ENCODE data around the gene SLC22A23.
A peak's percentile ranks its signal among the peaks of the same experiment; 100 is the strongest.

The SLC22A23 gene

DNA sequence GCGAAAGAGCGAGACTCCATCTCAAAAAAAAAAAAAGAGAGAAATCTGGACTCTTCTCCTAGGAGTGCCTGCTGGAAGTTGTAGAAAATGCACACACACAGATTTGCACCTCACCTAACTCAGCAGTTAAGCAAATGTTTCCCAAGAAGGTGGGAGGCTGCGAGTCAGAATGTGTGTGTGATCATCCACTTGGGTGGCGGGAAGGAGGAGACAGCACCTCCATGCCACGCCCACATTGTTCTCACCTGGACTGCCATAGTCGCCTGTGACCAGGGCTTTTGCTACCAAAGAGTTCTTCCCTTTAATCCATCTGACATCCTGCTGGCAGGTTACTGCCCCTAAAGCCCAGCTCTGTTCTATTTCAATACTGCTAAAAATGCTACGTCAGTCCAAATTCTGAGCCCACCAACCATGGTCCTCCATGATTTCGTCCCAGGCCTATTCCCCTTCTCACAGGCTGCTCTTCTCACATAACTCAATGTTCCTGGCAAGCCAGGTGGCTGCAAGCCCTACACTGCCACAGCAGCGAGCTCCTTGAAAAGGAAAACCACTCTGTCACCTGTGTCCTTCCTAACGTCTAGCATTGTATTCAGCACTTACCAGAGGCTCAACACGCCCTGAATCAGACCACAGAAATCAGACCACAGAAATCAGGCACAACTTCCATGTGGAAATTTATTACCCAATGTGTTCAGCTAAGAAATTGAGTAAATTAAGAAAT, 120.6 kb downstream of the SLC22A23 start:
- in situ Hi-C loops (cut with HindIII; ENCODE audit: low pct_ligation_motif_present, low pct_unique_long_range_greater_than_20kb, low sequenced_read_pairs): no loop called here
- DNase-seq: no peak

DNA sequence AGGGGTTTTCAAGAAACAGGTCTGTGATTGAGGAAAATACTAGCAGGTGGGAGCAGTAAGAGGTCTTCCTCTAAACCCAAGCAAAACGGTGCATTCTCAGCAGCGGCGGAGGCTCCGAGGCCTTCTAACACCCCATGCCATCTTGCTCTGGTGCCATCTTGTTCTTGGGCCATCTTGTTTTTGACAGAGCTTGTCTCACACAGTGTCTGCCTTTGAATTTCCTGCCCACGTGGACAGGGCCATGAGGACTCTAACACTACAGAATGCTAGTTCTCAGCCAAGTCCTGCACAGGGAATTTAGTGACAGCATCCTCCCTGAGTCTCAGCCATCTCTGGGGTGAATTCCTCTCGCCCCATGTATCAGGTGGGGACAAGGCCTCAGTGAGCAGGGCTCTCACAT, 121.7 kb downstream of the SLC22A23 start:
- DNase-seq: no peak
- in situ Hi-C loops (cut with HindIII; ENCODE audit: low pct_ligation_motif_present, low pct_unique_long_range_greater_than_20kb, low sequenced_read_pairs): no loop called here

DNA sequence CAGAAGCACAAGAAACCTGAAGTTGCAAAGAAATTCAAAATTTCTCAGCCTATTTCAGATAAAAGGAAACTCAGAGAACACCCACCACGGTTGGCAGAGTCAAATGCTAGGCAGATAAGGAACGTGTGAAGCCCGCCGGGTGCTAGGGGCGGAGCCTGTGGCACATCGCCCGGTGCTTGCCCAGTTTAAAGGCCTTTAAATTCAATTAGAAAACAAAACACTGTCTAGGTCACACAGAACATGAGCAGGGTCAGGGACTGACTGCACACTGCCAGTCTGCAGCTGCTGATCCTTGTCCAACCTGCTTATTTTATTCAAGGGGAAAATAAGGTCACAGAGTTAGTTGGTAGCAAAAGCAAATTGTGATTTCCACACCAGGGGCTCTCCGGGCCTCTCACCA, 122.3 kb downstream of the SLC22A23 start:
- in situ Hi-C loops (cut with HindIII; ENCODE audit: low pct_ligation_motif_present, low pct_unique_long_range_greater_than_20kb, low sequenced_read_pairs): no loop called here
- DNase-seq: no peak

DNA sequence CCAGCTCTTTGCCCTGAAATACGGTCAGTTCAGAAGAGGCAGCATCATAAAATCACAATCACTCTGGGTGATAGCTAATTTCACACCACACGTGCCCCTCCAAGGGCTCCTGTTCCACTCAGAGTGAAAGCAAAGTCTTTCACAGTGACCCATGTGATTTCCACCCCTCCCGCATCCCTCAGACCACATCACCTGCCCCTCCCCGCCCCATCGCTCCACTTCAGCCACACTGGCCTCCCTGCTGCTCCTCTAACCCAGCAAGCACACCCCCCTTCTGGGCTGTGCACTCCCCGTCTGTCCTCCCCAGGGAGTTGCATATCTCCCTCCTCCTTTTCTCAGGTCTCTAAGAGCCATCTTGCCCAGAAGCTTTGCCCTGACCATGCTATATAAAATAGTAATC, 123.6 kb downstream of the SLC22A23 start:
- in situ Hi-C loops (cut with HindIII; ENCODE audit: low pct_ligation_motif_present, low pct_unique_long_range_greater_than_20kb, low sequenced_read_pairs): no loop called here
- no peak for DNase-seq

DNA sequence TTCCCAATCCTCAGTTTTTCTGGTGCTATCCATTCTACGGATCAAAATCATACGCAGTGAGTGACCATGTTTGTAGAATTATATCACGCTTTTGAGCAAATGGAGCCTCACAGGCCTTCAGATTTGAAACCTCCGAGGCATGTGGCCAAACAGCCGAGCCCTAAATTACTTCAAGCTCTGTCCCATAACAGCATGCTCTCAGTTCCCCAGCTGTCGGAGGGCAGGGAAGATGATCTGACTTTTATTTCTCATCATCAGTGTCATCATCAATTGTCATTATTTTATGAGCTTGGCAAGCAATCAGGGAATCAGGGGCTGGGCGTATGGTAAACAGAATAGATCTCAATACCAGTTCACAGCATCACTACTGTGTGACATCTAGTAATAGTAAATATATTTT, 124.9 kb downstream of the SLC22A23 start:
- DNase-seq: no peak
- in situ Hi-C loops (cut with HindIII; ENCODE audit: low pct_ligation_motif_present, low pct_unique_long_range_greater_than_20kb, low sequenced_read_pairs): no loop called here

DNA sequence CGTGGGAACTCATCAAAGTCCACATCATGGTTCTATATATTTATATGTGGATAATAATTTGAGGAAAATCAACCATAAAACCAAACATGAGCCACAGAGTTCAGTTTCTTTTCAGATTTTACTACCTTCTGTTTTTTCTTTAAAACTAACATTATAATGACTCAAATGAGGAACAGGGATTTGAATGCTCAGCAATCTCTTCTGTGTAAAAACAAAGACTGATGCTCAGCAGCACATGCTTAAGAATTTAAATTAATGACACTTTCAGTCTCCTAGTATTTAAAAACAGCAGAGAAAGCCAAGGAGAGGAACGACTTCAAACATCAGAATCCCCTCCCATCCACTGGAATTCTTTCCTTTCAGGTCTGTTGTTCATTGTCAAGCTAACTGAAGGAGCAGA, 125.4 kb downstream of the SLC22A23 start:
- in situ Hi-C loops (cut with HindIII; ENCODE audit: low pct_ligation_motif_present, low pct_unique_long_range_greater_than_20kb, low sequenced_read_pairs): no loop called here

DNA sequence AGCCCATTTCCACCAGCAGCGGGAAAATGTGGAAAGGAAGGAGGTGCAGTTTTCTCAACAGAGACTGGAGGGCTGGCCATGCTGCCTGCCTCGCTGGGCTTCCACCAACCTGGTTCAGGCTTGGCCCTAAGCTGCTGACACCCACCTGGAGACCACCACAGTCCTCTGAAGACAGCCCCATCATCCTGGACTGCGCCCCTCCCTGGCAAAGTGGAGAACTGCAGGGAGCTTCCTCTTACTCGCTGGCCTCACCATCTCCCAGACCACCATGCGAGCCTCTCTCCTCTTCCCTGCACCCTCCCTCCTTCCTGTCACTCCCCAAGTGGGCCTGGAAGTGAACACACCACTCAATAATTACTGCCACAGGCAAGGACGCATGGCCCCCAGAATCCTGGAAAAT, 126.7 kb downstream of the SLC22A23 start:
- in situ Hi-C loops (cut with HindIII; ENCODE audit: low pct_ligation_motif_present, low pct_unique_long_range_greater_than_20kb, low sequenced_read_pairs): no loop called here
- DNase-seq: no peak

More for the DNA sequence above, 125.4 kb downstream of the SLC22A23 start:
- no peak for DNase-seq

DNA sequence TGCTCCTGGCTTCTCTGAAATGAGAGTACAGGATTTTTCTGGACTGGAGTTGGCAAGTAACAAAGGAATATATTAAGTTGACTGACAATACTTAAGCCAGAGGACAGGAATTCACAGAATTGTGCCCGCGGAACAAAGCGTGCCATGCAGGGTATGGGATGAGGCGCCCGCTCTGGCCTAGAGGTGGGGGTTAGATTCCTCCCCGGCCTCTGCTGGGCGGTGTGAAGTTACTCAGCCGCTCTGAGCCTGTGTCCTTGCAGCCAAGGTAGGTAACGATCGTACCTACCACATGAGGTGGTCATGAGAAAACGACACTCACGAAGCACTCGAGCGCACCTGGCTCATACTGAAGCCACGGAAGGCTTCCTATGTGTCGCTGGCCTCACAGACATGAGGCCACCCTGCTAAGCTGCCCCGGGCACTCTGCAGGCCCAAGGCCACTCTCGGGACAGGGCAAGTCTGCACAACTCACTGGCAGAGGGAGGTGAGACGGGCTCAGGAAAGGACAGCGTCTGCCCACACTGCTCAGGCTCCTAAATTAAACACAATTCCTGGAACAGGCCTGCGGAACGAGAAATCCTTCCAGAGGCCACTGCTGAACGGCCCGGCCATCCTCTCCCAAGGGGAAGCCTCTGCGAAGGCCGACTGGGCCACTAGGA, 127.3 kb downstream of the SLC22A23 start:
- in situ Hi-C loops (cut with HindIII; ENCODE audit: low pct_ligation_motif_present, low pct_unique_long_range_greater_than_20kb, low sequenced_read_pairs): no loop called here
- no peak for DNase-seq

DNA sequence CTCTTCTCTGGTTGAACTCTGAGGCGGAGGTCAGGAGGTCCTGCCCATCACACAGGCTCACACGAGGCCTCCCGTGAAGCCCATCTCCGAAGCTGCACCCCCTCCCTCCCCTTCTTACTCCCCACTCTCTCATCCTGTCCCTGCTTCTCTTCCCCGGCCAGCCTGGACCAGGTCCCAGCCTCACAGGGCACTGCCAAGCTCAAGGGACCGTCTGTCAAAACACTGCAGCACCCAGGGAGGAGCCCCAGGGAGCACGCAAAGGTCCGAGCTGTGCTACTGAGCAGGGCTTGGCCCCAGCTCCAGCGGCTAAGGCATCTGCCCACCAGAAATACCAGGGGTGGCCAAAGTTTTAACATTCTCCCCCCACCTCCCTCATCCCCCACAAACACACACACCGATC, 128.1 kb downstream of the SLC22A23 start:
- no peak for DNase-seq
- in situ Hi-C loops (cut with HindIII; ENCODE audit: low pct_ligation_motif_present, low pct_unique_long_range_greater_than_20kb, low sequenced_read_pairs): no loop called here

DNA sequence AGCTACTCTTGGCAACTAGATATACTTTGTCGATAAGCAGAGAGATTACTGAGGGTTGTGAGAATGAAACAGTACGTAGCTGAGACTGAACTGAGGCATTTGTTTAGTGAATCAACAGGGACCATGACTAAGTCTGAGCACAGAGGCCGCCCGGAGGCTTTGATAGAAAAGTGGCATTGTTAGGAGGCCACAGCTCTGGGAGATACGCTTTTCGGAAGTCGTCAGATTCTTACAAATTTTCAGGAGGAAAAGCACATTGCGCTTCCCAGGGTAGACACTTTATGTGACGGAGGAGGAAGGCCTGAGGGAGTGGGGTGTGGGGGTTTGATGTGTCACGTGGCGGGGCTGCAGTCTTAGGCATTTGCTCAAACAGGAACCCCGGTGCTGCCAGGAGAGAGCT, 128.7 kb downstream of the SLC22A23 start:
- in situ Hi-C loops (cut with HindIII; ENCODE audit: low pct_ligation_motif_present, low pct_unique_long_range_greater_than_20kb, low sequenced_read_pairs): no loop called here
- DNase-seq: no peak

DNA sequence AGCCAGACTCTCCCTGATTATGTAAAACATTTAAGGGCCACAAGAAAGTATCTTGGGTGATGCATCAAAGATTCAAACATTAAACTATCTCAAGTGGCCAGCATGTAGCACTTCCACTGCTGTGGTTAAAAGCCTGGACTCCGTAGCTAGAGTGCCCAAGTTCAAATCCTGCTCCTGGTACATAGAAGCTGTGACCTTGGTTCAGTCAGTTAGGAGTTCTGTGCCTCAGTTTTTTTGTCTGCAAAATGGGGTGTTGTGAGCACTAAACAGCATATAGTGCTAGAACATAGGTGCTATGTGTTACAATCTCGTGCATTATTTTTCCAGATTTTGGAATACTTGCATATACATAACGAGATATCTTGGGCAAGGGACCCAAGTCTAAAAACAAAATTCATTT, 129.4 kb downstream of the SLC22A23 start:
- in situ Hi-C loops (cut with HindIII; ENCODE audit: low pct_ligation_motif_present, low pct_unique_long_range_greater_than_20kb, low sequenced_read_pairs): no loop called here
- no peak for DNase-seq

DNA sequence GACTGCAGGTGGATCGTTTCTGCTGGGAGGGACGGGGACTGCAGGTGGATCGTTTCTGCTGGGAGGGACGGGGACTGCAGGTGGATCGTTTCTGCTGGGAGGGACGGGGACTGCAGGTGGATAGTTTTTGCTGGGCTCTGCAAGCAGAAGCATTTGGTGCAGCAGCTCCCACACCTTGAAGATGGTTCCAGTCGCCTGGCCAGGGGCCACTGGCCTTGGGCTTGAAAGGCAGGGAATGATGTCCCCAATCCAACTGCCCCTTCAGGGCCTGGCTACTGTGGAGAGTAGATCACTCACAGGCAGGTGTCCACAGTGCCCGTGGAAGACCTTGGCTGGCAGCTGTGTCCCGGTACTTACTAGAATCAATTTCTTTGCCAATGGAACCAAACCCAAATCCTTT, 129.9 kb downstream of the SLC22A23 start:
- in situ Hi-C loops (cut with HindIII; ENCODE audit: low pct_ligation_motif_present, low pct_unique_long_range_greater_than_20kb, low sequenced_read_pairs): no loop called here
- DNase-seq: no peak

DNA sequence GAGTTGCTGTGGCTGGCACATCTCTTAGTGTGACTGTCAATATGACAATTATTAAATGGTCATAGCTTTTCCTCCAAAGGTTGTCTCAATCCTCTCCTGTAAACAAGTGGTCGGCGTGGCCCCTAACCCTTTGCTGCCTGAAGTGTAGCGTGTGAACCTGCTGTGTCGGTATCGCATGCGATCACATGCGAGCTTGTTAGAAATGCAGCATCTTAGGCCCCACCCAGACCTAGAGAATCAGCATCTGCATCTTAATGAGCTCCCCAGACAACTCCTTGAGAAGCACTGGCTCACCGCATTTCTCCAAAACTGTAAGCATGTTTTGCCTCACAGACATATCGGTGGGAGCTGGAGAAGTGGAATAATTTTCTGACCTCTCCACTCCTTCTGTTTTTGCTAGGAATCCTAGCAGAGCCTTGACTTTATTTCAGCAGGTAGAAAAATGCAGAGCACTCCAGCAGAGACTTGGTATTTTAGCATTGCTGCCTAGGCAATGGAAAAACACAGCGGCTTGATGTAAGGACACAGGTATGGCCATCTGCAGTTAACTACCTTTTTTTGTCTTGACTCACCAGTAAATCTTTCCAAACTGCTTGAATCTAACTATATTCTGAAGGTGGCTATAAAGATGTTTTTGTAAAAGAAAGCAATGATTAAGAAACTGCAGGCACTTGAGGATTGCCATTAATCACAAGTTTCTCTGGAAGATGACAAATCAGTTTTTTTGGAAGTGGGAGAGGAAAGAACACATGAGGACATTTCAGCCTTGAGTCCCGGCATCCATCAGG, 130.5 kb downstream of the SLC22A23 start:
- no peak for DNase-seq
- in situ Hi-C loops (cut with HindIII; ENCODE audit: low pct_ligation_motif_present, low pct_unique_long_range_greater_than_20kb, low sequenced_read_pairs): no loop called here

DNA sequence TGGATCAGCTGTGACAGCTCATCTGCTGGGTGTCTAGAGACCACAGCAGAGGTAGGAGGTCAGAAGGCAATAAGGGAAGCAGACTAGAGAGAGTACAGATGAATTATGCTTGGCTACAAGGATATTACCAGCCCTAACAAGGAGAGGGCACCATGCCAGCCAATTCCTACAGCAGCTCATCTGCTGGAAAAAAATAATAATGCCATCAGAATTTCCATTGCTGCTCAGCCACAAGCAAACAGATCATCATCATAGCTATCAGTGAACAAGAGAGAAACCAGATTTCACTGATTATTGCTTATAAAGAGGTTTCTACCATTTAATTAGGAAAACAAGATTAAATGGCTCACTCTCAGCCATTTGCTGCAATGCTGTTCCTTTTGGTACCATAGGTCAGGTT, 131.6 kb downstream of the SLC22A23 start:
- no peak for DNase-seq
- in situ Hi-C loops (cut with HindIII; ENCODE audit: low pct_ligation_motif_present, low pct_unique_long_range_greater_than_20kb, low sequenced_read_pairs): no loop called here

DNA sequence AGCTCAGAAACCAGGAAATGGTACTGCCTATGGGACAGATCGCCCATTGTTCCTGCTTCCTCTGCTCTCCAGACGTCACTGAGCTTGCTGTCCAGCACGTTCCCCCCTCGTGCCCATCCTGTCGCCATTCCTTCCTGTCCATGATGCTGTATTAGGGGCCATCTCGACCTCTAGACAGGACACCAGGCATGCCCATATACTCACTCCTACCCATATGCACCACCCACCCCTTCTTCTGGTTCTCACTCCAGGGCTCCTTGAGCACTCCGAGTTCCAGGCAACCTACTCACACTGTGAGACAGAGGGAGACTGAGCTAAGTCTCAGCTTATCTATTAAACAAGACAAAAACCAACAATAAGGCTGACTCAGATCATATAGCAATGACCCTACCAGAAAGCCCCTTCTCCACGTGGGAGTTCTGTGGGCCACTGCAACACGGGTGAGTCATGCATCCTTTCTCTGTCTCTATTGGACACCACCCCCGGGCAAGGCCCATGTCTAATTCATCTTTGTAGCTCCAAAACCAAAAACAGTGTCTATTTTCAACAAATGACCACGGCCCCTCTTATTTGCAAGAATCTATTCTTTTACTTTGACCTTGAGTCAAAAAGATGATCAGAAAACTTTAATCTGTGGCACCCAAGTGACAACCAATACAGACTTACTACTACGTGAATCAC, 132.4 kb downstream of the SLC22A23 start:
- in situ Hi-C loops (cut with HindIII; ENCODE audit: low pct_ligation_motif_present, low pct_unique_long_range_greater_than_20kb, low sequenced_read_pairs): no loop called here
- DNase-seq: peak; percentile 50

DNA sequence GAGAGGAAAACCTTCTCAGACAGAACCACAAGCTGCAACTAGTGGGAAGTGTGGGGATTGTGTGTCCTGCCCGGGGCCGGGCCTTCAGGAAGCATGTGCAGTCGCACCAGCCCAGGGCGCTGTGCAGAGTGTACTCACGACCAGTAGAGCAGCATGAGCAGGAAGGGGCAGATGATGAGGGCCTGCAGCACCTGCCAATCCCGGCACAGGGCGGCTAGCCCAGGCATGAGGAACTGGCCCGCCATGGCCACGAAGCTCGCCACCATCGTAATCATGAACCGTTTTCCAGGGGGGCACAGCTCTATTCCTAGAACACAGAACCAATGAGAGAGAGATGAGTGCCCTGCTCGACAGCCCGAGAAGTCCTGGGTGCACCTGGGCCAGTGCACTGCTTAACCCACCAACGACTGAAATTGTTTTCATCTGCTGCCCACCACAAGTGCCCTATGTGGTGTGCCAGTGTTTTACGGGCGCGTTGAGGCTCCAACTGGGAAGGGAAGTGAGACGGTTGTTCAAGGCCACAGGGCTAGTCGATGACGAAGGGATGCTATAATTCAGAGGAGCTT, 133.1 kb downstream of the SLC22A23 start:
- in situ Hi-C loops (cut with HindIII; ENCODE audit: low pct_ligation_motif_present, low pct_unique_long_range_greater_than_20kb, low sequenced_read_pairs): no loop called here
- no peak for DNase-seq

DNA sequence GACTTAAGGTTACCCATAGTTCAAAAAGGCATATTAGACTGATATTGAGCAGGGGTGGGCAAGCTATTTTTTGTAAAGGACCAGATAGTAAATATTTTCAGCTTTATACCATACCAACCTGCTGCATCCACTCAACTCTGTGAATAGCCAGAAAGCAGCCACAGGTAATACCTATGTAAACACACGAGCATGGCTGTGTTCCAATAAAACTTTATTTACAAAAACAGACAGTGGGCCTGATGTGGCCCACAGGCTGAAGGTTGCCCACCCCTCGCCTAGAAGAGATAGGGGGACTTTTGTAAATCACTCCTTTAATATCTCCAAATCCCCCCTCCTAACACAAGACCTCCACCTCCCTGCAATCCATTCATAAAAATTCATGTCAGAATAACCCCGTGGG, 133.7 kb downstream of the SLC22A23 start:
- DNase-seq: no peak
- in situ Hi-C loops (cut with HindIII; ENCODE audit: low pct_ligation_motif_present, low pct_unique_long_range_greater_than_20kb, low sequenced_read_pairs): no loop called here

DNA sequence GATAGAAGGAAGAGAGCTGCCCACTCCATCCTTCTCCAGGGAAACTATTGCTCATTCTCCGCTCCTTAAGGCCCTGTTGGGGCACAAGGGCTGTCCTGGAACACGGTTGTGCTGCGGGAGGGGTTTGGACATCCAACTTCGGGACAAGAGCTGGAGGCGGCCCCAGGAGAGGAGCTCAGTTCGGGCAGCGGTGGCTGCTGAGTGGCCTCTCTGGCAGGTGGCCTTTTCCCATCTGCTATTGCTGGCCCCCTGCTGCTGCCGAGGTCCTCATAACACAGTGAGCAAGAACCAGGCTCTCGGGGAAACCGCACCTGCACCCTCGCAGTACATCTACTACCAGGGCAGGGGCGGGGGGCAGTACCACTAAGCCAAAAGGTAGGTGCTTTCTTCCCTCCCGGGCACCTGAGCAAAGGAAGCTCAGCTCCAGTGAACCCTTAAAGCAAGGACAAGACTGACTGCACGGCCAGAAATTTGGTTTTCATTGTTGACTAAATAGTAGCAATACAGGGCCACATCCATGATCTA, 134.4 kb downstream of the SLC22A23 start:
- DNase-seq: no peak
- in situ Hi-C loops (cut with HindIII; ENCODE audit: low pct_ligation_motif_present, low pct_unique_long_range_greater_than_20kb, low sequenced_read_pairs): no loop called here

DNA sequence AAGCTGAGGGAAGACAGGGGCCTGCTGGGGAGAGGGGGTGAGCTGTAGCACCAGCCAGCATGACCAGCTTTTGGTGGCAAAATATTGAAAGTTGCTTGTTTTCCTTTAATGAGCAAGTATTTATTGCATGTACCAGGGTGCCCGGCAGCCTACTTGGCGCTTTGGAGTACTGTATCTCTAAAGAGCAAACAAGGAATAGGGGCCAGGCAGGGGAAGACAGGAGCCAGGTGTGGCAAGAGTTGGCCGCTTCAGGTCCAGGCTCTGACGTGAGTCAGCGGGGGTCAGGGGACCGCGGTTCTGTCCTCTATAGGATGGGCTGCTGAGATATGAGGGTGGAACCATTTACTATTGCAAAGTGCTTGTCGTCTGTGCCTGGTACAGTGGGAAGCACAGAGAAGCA, 135.0 kb downstream of the SLC22A23 start:
- DNase-seq: no peak
- in situ Hi-C loops (cut with HindIII; ENCODE audit: low pct_ligation_motif_present, low pct_unique_long_range_greater_than_20kb, low sequenced_read_pairs): no loop called here

Data from ACHN (cell line).